Measurements from ENCODE around the gene SGCA. TPM values are rescaled to one million over a fixed set of nuclear protein-coding genes. Genes with fewer than 3 reads are reported as not detected.

Gene SGCA
- total RNA-seq, 1 donor from 2014 or later = not detected

- intact Hi-C loops (cut with micrococcal nuclease) = no loop called here
Observed at GRCh38 chr17:50164697-50164988, 1.2 kb upstream of the SGCA start.

GRCh38 chr17:50165066-50165465 is 739 bp upstream of the SGCA start:
- intact Hi-C loops (cut with micrococcal nuclease) = no loop called here

GRCh38 chr17:50165466-50165865 is 339 bp upstream of the SGCA start:
- intact Hi-C loops (cut with micrococcal nuclease) = no loop called here

- intact Hi-C loops (cut with micrococcal nuclease) = no loop called here
Observed at GRCh38 chr17:50166518-50167181, 845 bp downstream of the SGCA start.

GRCh38 chr17:50167371-50167770 is 1.6 kb downstream of the SGCA start:
- intact Hi-C loops (cut with micrococcal nuclease) = no loop called here

GRCh38 chr17:50168319-50168718 is 2.5 kb downstream of the SGCA start:
- intact Hi-C loops (cut with micrococcal nuclease) = loop anchor here (2.0 kb wide), 1 partner anchor 310 kb away; the partner anchor contains the start of gene RSAD1

- intact Hi-C loops (cut with micrococcal nuclease) = loop anchor here (1.0 to 2.0 kb wide), 3 partner anchors 29 to 310 kb away; partner anchors contain the start of gene RSAD1
Observed at GRCh38 chr17:50169121-50169764, 3.4 kb downstream of the SGCA start.

- intact Hi-C loops (cut with micrococcal nuclease) = loop anchor here (1.0 to 2.0 kb wide), 3 partner anchors 28 to 309 kb away; partner anchors contain the start of gene RSAD1
Observed at GRCh38 chr17:50169881-50170459, 4.2 kb downstream of the SGCA start.

GRCh38 chr17:50170662-50171370 is 5.0 kb downstream of the SGCA start:
- intact Hi-C loops (cut with micrococcal nuclease) = no loop called here

- intact Hi-C loops (cut with micrococcal nuclease) = no loop called here
Observed at GRCh38 chr17:50171371-50172071, 5.7 kb downstream of the SGCA start.

- intact Hi-C loops (cut with micrococcal nuclease) = no loop called here
Observed at GRCh38 chr17:50172130-50172529, 6.3 kb downstream of the SGCA start.

GRCh38 chr17:50172936-50173334 is 7.1 kb downstream of the SGCA start:
- intact Hi-C loops (cut with micrococcal nuclease) = no loop called here

GRCh38 chr17:50173335-50173941 is 7.6 kb downstream of the SGCA start:
- intact Hi-C loops (cut with micrococcal nuclease) = no loop called here

GRCh38 chr17:50174444-50174843 is 8.6 kb downstream of the SGCA start:
- intact Hi-C loops (cut with micrococcal nuclease) = no loop called here

GRCh38 chr17:50175035-50175807 is 9.4 kb downstream of the SGCA start:
- intact Hi-C loops (cut with micrococcal nuclease) = no loop called here

- intact Hi-C loops (cut with micrococcal nuclease) = no loop called here
Observed at GRCh38 chr17:50176559-50177357, 11.0 kb downstream of the SGCA start.

GRCh38 chr17:50177476-50177875 is 11.7 kb downstream of the SGCA start:
- intact Hi-C loops (cut with micrococcal nuclease) = no loop called here

GRCh38 chr17:50177983-50178834 is 12.4 kb downstream of the SGCA start:
- intact Hi-C loops (cut with micrococcal nuclease) = no loop called here

Data from T-helper 2 cell treated with Interferon-gamma antibody and Interleukin-4, amounts not matched to agents 100 ng/mL and 5 ng/mL, for 36 hours (primary cell).